Hypothalamus (tissue), 51 donors: Measurements from ENCODE around the gene IKBKG.
"Not testable (repeated sequence)": the region's sequence is repeated elsewhere in the genome, so short reads cannot be mapped to it uniquely, and the experiment has no call there.

ENCODE experiments used
- DNase-seq, 51 donors: peaks; one replicate each; lab custom pipeline; 2025; lab: John Stamatoyannopoulos, UW

The IKBKG gene

DNA sequence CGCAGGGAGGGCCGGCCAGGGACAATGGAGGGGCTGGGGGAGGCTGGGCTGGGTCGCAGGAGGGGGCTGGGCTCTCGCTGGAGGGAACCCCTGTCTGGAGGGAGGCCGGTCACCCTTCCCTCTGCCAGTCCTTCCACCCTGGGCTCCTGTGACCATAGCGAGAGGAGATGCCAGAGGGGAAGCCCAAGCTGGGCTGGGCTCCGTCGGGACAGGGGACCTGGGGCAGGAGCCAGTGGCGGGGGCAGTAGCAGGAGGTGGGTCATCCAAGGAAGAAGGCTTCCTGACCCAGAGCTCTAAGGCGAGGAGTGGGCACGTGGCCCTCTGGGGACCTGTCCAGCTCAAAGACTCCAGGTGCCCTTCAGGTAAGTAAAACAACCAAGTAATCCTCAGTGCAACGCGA is 54.8 kb downstream of the IKBKG start:
- no peak for DNase-seq

DNA sequence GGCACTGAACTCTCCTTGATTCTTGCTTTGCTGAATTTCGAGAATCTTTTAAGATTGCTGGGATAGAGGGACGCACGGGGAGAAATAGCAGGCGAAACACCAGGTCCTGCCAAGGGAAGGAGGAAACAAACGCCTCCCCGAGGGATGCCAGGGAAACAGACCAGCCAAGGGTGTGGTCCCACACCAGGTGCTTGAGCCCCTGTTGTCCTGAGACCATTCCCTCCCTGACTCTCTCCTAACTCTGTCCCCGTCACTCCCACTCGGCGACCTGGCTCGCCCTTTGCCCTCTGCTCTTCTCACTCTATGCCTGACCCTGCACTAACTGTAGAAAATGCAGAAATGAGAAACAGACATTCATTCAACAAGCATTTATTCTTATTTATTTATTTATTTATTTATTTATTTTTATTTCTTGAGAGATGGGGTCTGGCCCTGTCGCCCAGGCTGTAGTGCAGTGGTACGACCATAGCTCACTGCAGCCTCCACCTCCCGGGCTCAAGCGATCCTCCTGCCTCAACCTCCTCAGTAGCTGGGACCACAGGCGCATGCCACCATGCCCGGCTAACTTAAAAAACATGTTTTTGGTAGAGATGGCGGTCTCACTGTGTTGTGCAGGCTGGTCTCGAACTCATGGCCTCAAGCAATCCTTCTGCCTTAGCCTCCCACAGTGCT is 55.5 kb downstream of the IKBKG start:
- no peak for DNase-seq

DNA sequence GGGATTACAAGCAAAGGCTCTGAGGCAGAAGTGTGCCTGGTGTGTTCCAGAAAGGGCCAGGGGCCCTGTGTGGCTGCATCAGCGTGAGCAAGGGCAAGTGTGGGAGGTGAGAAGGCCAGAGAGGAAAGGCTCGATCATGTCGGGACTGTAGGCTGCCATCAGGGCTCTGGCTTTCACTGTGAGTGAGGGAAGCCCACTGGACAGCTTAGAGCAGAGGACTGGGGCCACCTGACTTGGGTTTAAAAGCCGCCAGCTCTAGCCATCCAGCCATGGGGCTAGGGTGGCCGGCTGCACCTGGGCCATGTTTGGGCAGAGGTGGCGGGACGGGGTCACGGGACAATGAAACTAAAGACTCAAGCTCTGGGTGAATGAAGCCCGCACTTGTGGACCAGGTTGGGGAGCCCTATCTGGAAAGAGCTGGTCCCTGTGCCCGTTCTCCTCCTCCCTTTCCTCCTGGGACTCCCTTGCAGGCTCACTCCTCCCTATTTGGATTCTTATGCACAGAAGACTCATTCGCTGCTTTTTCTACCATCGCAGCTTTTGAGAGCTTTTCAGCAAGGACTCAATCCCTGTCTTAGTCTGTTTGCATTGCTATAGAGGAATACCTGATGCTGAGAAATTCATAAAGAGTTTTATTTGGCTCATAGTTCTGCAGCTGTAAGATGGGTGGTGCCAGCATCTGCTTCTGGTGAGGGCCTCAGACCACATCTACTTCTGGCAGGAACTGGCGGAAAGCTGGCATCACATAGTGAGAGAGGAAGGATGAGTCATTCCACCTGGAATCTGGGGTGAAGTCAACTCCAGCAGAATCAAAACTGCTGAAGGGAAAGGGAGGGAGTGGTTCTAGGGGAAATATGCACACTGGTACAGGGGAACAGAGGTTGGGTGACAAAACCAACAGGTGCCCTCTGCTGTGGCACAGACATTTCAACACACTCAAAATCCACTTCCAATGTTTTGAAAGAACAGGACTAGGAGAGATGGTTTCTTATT is 56.3 kb downstream of the IKBKG start:
- no peak for DNase-seq

DNA sequence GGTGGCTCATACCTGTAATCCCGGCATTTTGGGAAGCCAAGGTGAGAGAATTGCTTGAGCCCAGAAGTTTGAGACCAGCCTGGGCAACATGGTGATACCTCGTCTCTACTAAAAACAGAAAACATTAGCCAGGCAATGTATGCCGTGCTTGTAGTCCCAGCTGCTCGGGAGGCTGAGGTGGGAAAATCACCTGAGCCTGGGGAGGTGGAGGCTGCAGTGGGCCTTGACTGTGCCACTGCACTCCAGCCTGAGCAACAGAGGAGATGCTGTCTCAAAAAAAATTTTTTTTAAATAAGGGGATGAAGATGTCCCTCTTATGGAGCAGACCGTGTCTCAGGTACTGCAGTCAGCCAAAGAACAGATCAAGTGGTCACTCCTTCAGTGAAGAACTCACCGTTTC is 58.1 kb downstream of the IKBKG start:
- DNase-seq: no peak

DNA sequence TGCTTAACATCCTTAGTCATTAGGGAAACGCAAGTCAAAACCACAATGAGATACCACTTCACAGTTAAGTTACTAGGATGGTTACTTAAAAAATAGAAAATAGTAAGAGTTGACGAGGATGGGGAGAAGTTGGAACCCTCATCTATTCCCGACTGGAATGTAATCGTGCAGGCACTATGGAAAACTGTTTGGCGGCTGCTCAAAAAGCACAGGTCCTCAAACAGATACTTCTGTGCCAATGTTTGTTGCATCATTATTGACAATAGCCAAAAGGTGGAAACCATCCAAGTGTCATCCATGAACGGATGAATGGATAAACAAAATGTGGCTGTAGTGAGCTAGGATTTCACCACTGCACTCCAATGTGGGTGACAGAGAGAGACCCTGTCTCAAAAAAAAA is 60.0 kb downstream of the IKBKG start:
- no peak for DNase-seq

- not testable (repeated sequence) for DNase-seq
Measured at GRCh38 chrX:154607976-154608375, 60.6 kb downstream of the IKBKG start.

DNA sequence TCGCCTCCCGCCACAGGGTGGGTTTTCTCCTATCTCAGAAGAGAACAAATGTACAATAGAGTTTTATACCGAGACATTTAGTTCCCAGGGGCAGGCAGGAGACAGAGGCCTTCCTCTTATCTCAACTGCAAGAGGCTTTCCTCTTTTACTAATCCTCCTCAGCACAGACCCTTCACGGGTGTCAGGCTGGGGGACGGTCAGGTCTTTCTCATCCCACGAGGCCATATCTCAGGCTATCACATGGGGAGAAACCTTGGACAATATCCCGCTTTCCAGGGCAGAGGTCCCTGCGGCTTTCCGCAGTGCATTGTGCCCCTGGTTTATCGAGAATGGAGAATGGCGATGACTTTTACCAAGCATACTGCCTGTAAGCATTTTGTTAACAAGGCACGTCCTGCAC is 61.4 kb downstream of the IKBKG start:
- not testable (repeated sequence) for DNase-seq

DNA sequence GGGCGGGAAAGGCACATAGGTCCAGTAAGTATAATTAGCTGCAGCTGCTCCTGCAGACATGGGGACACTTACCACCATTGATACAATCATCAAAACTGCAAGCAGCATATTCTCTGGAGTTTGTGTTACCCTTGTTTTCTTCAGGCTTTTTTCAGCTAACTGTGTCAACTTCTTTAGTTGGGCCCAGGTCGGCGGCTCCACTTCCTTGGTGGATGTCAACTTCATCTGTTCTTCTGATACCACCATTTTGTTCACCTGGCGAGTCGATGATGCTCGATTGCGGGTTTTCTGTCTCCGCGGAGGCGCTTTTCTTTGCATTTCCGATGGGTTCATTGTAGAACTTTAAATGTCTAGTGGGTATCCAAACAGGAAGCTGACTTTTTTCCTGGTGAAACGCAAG is 63.7 kb downstream of the IKBKG start:
- not testable (repeated sequence) for DNase-seq

DNA sequence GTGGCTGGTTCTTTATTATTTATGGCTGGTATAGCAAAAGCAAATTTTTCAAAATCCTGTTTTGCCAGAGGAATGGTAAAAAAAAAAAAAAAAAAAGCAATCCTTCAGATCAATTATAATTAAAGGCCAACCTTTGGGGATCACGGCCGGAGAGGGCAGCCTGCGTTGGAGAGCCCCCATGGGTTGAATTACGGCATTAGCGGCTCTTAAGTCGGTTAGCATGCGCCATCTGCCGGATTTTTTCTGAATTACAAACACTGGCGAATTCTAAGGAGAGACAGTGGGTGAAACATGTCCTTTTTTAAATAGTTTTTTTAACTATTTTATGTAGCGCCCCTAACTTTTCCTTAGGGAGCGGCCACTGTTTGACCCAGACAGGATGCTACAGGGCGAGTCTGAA is 66.2 kb downstream of the IKBKG start:
- DNase-seq: not testable (repeated sequence)
